GM12892 (cell line): Measurements from ENCODE around the gene CAPN1.

Experiments
- POLR2A ChIP-seq: IDR thresholded peaks from 2 replicates; pipeline ENCODE4 v1.6.1; 2011; ENCODE audit warnings: low read depth, low read length, control low read depth
- POLR2AphosphoS5 ChIP-seq: IDR thresholded peaks from 2 replicates; pipeline ENCODE4 v1.6.1; 2011; ENCODE audit warnings: low read depth, low read length, control low read depth
- TAF1 ChIP-seq: IDR thresholded peaks from 2 replicates; pipeline ENCODE4 v1.6.1; 2011; ENCODE audit warnings: low read depth, mild to moderate bottlenecking, control low read depth, low read length, borderline replicate concordance

GRCh38 chr11:65251476-65251875, 69.7 kb downstream of the CAPN1 start:
- TF ChIP-seq POLR2A (no peak), POLR2AphosphoS5 (no peak), TAF1 (no peak)
